SU-DHL-6 (cell line): ENCODE results near the gene NCAPG2.

Source experiments
- H2AFZ ChIP-seq: fragments of 200-600 bp; sonication (generic); 2 replicates; pipeline ENCODE4 v1.6.1; 2014; ENCODE audit warnings: low read depth, mild to moderate bottlenecking, moderate library complexity, mixed read lengths, antibody characterized with exemption, low read length; ENCODE audit not compliant: severe bottlenecking
- H3F3A ChIP-seq: fragments of 200-600 bp; shearing (Covaris generic); 2 replicates; pipeline ENCODE4 v1.6.0; 2016; ENCODE audit warnings: antibody characterized with exemption, mild to moderate bottlenecking; ENCODE audit not compliant: insufficient read depth
- H3K27ac ChIP-seq: fragments of 200-600 bp; sonication (generic); 2 replicates; pipeline ENCODE4 v1.5.1; 2016; ENCODE audit warnings: low read depth, mild to moderate bottlenecking, low read length, moderate library complexity, mixed read lengths
- H3K27me3 ChIP-seq: fragments of 200-600 bp; sonication (generic), shearing (Covaris generic); 2 replicates; pipeline ENCODE4 v1.6.0; 2014; ENCODE audit warnings: mild to moderate bottlenecking, low read length
- H3K36me3 ChIP-seq: fragments of 200-600 bp; sonication (generic); 2 replicates; pipeline ENCODE4 v1.6.1; 2014; ENCODE audit warnings: mild to moderate bottlenecking, low read length, mixed read lengths
- H3K4me2 ChIP-seq: fragments of 300-600, 200-600 bp; shearing (Covaris generic), sonication (generic); 2 replicates; pipeline ENCODE4 v1.6.0; 2014; ENCODE audit warnings: low read length, low read depth, mild to moderate bottlenecking; ENCODE audit not compliant: poor library complexity, severe bottlenecking
- H3K4me3 ChIP-seq: fragments of 200-600 bp; sonication (generic); 2 replicates; pipeline ENCODE4 v1.5.1; 2014; ENCODE audit warnings: antibody characterized with exemption, low read length, mild to moderate bottlenecking, mixed read lengths; ENCODE audit not compliant: insufficient read depth, poor library complexity, severe bottlenecking
- H3K79me2 ChIP-seq: fragments of 200-600 bp; sonication (generic); 2 replicates; pipeline ENCODE4 v1.6.1; 2014; ENCODE audit warnings: mild to moderate bottlenecking, low read length, moderate library complexity; ENCODE audit not compliant: insufficient read depth
- H3K9ac ChIP-seq: fragments of 200-600 bp; sonication (generic); 2 replicates; pipeline ENCODE4 v1.7.0; 2014; ENCODE audit warnings: mild to moderate bottlenecking, low read length
- H3K9me2 ChIP-seq: fragments of 200-600 bp; sonication (generic); replicated peaks from 2 replicates; pipeline ENCODE4 v1.6.1; 2014; ENCODE audit warnings: low read length; ENCODE audit not compliant: insufficient read depth
- H3K9me3 ChIP-seq: fragments of 200-600 bp; sonication (generic); 2 replicates; pipeline ENCODE4 v1.6.1; 2014; ENCODE audit warnings: low read length, mixed read lengths; ENCODE audit not compliant: insufficient read depth
- H4K20me1 ChIP-seq: fragments of 200-600 bp; sonication (generic); 2 replicates; pipeline ENCODE4 v1.6.1; 2014; ENCODE audit warnings: low read depth, mild to moderate bottlenecking, antibody characterized with exemption, low read length, moderate library complexity, mixed read lengths
- EZH2phosphoT487 ChIP-seq: fragments of 200-600 bp; sonication (generic), shearing (Covaris generic); conservative IDR thresholded peaks from 2 replicates; pipeline ENCODE4 v1.6.1; 2018; ENCODE audit warnings: mild to moderate bottlenecking, antibody characterized with exemption, low read length, moderate library complexity, mixed read lengths
- TF ChIP-seq, protein P1 (sequence below): fragments of 200-600 bp; sonication (generic); IDR thresholded peaks from one replicate; pipeline ENCODE4 v1.5.1; 2017; ENCODE audit warnings: antibody characterized with exemption, mild to moderate bottlenecking, low read length, moderate library complexity; ENCODE audit not compliant: insufficient read depth, poor library complexity, severe bottlenecking

Gene NCAPG2

DNA sequence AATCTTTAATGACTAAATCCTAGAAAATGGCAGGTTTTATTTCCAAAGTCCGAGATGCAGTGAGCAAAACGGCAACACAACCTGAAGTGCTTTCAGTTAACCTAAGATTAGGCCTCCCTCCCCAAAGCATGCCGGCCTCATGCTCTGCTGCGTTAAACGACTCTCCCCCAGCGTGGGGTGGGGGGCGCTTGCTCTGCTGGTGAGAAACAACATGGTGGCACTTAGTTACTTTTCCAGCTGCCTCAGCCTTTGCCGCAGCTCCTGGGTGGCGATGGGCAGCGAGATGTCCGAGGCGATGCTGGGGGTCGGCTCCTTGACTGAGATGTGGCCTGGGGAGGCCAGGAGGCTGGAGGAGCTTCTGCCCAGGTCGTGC lies 36.7 kb upstream of the NCAPG2 start:
- Histone ChIP-seq H2AFZ (no peak overlapping the region), H3K79me2 (no peaks in the 10 kb centered on the region), H4K20me1 (no peaks in the 10 kb centered on the region), H3K9me2 (no peaks in the 10 kb centered on the region), H3K4me2 (no peak overlapping the region), H3K27ac (no peak overlapping the region), H3K9ac (no peak overlapping the region), H3K9me3 (no peaks in the 10 kb centered on the region), H3F3A (no peaks in the 10 kb centered on the region), H3K4me3 (no peak overlapping the region), H3K27me3 (no peaks in the 10 kb centered on the region), H3K36me3 (no peaks in the 10 kb centered on the region)
- TF ChIP-seq EZH2phosphoT487 = no peak
- TF ChIP-seq, protein P1, sequence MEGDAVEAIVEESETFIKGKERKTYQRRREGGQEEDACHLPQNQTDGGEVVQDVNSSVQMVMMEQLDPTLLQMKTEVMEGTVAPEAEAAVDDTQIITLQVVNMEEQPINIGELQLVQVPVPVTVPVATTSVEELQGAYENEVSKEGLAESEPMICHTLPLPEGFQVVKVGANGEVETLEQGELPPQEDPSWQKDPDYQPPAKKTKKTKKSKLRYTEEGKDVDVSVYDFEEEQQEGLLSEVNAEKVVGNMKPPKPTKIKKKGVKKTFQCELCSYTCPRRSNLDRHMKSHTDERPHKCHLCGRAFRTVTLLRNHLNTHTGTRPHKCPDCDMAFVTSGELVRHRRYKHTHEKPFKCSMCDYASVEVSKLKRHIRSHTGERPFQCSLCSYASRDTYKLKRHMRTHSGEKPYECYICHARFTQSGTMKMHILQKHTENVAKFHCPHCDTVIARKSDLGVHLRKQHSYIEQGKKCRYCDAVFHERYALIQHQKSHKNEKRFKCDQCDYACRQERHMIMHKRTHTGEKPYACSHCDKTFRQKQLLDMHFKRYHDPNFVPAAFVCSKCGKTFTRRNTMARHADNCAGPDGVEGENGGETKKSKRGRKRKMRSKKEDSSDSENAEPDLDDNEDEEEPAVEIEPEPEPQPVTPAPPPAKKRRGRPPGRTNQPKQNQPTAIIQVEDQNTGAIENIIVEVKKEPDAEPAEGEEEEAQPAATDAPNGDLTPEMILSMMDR = no peak

DNA sequence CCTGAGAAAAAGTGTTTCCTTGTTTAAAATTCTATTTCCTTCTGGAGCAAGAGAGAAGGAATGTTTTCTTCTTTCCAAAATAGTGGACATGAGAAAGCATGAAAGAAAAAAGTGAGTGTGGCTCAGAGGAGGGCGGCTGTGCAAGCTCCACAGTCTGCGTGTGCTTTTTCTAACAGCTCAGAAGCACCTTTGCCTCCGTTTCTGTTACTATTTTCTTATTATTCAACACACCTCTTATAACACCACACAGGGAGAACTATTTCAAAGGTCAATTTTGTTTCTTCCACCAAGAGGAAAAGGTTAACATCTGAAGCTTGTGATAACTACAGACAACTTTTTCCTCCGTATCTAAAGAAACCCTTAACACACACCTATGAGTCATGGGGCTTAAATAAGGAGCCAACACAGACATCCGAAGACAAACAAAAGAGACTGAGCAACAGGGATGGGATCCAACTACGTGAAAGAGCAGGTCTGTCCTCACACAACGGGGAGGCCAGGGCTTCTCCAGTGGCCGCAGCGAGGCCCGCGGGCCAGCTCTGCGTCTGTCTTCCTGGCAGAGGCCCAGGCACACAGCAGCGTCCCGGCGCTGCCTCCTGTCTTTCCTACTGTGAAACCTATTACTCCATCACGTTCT lies 36.2 kb upstream of the NCAPG2 start:
- no peaks in the 10 kb centered on the region for H3F3A ChIP-seq
- H2AFZ ChIP-seq = no peak overlapping the region
- no peaks in the 10 kb centered on the region for H3K36me3 ChIP-seq
- H4K20me1 ChIP-seq = no peaks in the 10 kb centered on the region
- no peak overlapping the region for H3K27ac ChIP-seq
- H3K9ac ChIP-seq = no peak overlapping the region
- no peaks in the 10 kb centered on the region for H3K9me2 ChIP-seq
- TF ChIP-seq, protein P1 = no peak
- no peak for TF ChIP-seq EZH2phosphoT487
- H3K79me2 ChIP-seq = no peaks in the 10 kb centered on the region
- H3K4me3 ChIP-seq = no peak overlapping the region
- no peaks in the 10 kb centered on the region for H3K27me3 ChIP-seq
- no peak overlapping the region for H3K4me2 ChIP-seq
- no peaks in the 10 kb centered on the region for H3K9me3 ChIP-seq

DNA sequence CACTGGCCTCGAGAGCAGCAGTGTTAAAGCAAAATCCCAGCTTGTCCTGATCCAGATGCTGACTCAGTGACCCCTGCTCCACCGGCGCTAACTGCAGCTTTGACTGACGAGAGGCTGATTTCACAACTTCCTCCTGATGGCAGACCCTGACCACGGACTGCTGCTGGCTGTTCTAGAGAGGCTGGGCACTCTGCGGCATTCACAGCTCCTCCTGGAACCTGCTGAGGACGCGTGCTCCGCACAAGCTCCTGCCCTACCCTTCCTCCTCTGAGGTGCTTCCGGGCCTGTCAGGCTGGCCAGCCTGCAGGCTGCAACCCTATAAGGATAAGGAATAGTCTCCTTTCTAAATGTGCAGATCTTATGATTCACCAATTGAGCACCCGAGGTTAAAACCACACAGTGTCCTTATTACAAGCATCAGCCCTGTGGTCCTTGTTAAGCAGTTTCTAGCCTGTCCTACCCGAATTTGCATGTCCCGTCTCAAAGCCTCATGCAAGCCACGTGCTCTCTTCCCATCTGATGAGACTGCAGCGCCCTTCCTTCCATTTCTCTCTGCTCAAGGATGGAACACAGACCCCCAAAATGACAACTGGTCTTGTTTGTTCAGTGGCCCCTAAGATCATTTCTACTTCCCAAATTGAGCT lies 35.5 kb upstream of the NCAPG2 start:
- H2AFZ ChIP-seq = no peak overlapping the region
- no peak overlapping the region for H3K4me2 ChIP-seq
- no peaks in the 10 kb centered on the region for H4K20me1 ChIP-seq
- TF ChIP-seq EZH2phosphoT487 = no peak
- TF ChIP-seq, protein P1 = no peak
- H3K27me3 ChIP-seq = no peaks in the 10 kb centered on the region
- no peak overlapping the region for H3K4me3 ChIP-seq
- no peaks in the 10 kb centered on the region for H3K9me2 ChIP-seq
- no peaks in the 10 kb centered on the region for H3F3A ChIP-seq
- no peak overlapping the region for H3K9ac ChIP-seq
- no peaks in the 10 kb centered on the region for H3K36me3 ChIP-seq
- no peaks in the 10 kb centered on the region for H3K79me2 ChIP-seq
- no peaks in the 10 kb centered on the region for H3K9me3 ChIP-seq
- no peak overlapping the region for H3K27ac ChIP-seq
